CD4-positive, alpha-beta T cell treated with Interleukin-17A for 4 hours (primary cell): Measurements from ENCODE around the gene C1QB.
"Not testable (repeated sequence)": the region's sequence is repeated elsewhere in the genome, so short reads cannot be mapped to it uniquely, and the experiment has no call there.

Experiments
- DNase-seq: peaks from one replicate; pipeline ENCODE4 v3.0.0-alpha.2; 2020; ENCODE audit warnings: mixed read lengths

C1QB gene

GRCh38 chr1:22666412-22666811, 13.4 kb downstream of the C1QB start:
- no peak for DNase-seq

GRCh38 chr1:22668840-22669239, 15.8 kb downstream of the C1QB start:
- DNase-seq: not testable (repeated sequence)

GRCh38 chr1:22670352-22670975, 17.4 kb downstream of the C1QB start:
- no peak for DNase-seq

- DNase-seq: no peak
Observed at GRCh38 chr1:22671999-22672398, 19.0 kb downstream of the C1QB start.

GRCh38 chr1:22673486-22674409, 20.7 kb downstream of the C1QB start:
- no peak for DNase-seq

- DNase-seq: no peak
Observed at GRCh38 chr1:22674410-22674749, 21.3 kb downstream of the C1QB start.

- not testable (repeated sequence) for DNase-seq
Observed at GRCh38 chr1:22676151-22676550, 23.1 kb downstream of the C1QB start.

GRCh38 chr1:22676916-22677583, 24.0 kb downstream of the C1QB start:
- DNase-seq: no peak

GRCh38 chr1:22677931-22678896, 25.2 kb downstream of the C1QB start:
- no peak for DNase-seq

GRCh38 chr1:22680726-22681125, 27.7 kb downstream of the C1QB start:
- no peak for DNase-seq

GRCh38 chr1:22681556-22682276, 28.7 kb downstream of the C1QB start:
- no peak for DNase-seq

- DNase-seq: no peak
Observed at GRCh38 chr1:22683547-22683946, 30.5 kb downstream of the C1QB start.

- no peak for DNase-seq
Observed at GRCh38 chr1:22685591-22686059, 32.6 kb downstream of the C1QB start.

- no peak for DNase-seq
Observed at GRCh38 chr1:22687191-22687590, 34.2 kb downstream of the C1QB start.

GRCh38 chr1:22688466-22688865, 35.4 kb downstream of the C1QB start:
- DNase-seq: no peak

GRCh38 chr1:22689505-22689904, 36.5 kb downstream of the C1QB start:
- no peak for DNase-seq

- no peak for DNase-seq
Observed at GRCh38 chr1:22691031-22691753, 38.2 kb downstream of the C1QB start.

- no peak for DNase-seq
Observed at GRCh38 chr1:22694172-22694571, 41.1 kb downstream of the C1QB start.

- no peak for DNase-seq
Observed at GRCh38 chr1:22696610-22697009, 43.6 kb downstream of the C1QB start.

- DNase-seq: no peak
Observed at GRCh38 chr1:22697980-22698379, 44.9 kb downstream of the C1QB start.
